Measurements from ENCODE around the gene ERVFRD-1.

DNA sequence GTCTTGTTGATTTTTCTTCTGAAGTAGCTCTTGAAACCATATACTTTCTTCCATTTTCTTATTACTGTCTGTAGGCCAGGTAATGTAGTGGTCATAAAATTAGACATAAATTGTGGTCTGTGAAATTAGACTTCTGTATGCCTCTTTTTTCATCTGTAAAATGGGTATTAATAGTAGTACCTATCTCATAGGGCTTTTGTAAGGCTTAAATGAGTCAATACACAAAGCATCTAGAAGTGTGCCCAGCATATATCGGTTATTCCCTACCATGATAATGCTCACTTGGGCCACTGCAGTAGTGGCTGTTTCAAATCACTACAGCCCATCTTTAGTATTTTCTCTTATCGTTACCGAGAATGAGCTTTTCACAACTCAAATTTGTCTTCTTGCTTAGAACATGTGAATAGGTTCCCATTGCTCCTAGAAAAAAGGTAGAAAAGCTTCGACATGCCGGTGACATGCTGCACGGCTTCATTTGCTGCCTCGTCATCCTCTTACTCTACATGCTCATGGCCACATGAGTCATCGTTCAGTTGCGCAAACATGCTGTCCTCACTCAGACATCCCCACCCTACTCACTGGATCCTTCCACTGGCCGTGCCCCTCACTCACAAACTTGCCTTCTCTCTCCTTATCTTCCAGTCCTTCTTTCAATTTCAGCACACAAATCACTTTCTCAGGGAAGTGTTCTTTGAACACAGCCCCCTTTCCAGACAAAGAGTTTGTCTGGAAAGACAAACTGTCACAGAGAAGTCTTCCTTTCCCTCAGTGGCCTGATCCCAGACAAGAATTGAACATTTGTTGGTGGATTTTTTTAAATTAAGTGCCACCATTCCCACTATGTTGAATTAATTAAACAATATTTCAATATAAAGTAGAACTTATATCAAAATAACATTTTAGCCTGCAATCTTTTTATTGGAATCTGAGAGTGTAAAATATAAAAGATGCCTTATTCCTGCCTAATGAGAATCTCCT is 32.2 kb upstream of the ERVFRD-1 start:
- TF ChIP-seq, protein P1, sequence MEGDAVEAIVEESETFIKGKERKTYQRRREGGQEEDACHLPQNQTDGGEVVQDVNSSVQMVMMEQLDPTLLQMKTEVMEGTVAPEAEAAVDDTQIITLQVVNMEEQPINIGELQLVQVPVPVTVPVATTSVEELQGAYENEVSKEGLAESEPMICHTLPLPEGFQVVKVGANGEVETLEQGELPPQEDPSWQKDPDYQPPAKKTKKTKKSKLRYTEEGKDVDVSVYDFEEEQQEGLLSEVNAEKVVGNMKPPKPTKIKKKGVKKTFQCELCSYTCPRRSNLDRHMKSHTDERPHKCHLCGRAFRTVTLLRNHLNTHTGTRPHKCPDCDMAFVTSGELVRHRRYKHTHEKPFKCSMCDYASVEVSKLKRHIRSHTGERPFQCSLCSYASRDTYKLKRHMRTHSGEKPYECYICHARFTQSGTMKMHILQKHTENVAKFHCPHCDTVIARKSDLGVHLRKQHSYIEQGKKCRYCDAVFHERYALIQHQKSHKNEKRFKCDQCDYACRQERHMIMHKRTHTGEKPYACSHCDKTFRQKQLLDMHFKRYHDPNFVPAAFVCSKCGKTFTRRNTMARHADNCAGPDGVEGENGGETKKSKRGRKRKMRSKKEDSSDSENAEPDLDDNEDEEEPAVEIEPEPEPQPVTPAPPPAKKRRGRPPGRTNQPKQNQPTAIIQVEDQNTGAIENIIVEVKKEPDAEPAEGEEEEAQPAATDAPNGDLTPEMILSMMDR (IDR thresholded peaks at IDR 0.05): no peak
- peak in 1 of 2 donors; percentile 71 for TF ChIP-seq POLR2AphosphoS5 (IDR thresholded peaks at IDR 0.05; ENCODE audit: insufficient read depth in 1 of 2, low read depth in 1 of 2)
